CD14-positive monocyte (primary cell): Measurements from ENCODE around the gene REV3L. TPM values are rescaled to one million over a fixed set of nuclear protein-coding genes. Genes with fewer than 3 reads are reported as not detected.

ENCODE experiments used
- DNase-seq, 3 donors: peaks; one replicate each; pipeline ENCODE4 v3.0.0-alpha.2; 2011 to 2022
- H2AFZ ChIP-seq: 2 replicates; pipeline ENCODE4 v1.6.0; 2012; ENCODE audit warnings: mild to moderate bottlenecking, low read depth, low read length, inconsistent platforms; ENCODE audit not compliant: insufficient read depth, poor library complexity, severe bottlenecking
- H3K27ac ChIP-seq, 2 donors: 1 replicate in 1 of 2; 2 replicates in 1 of 2; pipeline ENCODE4 v1.5.1; 2012 to 2013; ENCODE audit warnings: low read length in 2 of 2, control low read depth in 1 of 2, inconsistent platforms in 1 of 2, low read depth in 1 of 2, mild to moderate bottlenecking in 1 of 2
- H3K27me3 ChIP-seq, 2 donors: one replicate each; pipeline versions ENCODE4 v1.6.0 to v1.6.1; 2011 to 2013; ENCODE audit warnings: low read length in 2 of 2; ENCODE audit not compliant: control insufficient read depth in 2 of 2, insufficient read depth in 2 of 2
- H3K36me3 ChIP-seq, 2 donors: replicated peaks in 1 of 2; 1 replicate in 1 of 2; 2 replicates in 1 of 2; pipeline versions ENCODE4 v1.5.1 to v1.6.1; 2012 to 2013; ENCODE audit warnings: low read length in 2 of 2, control low read depth in 1 of 2, inconsistent platforms in 1 of 2, mild to moderate bottlenecking in 1 of 2; ENCODE audit not compliant: insufficient read depth in 2 of 2, control insufficient read depth in 1 of 2
- H3K4me1 ChIP-seq, 2 donors: 1 replicate in 1 of 2; 2 replicates in 1 of 2; pipeline versions ENCODE4 v1.5.1 to v1.6.1; 2012 to 2013; ENCODE audit warnings: low read length in 2 of 2, control low read depth in 1 of 2, inconsistent platforms in 1 of 2, mild to moderate bottlenecking in 1 of 2, moderate library complexity in 1 of 2; ENCODE audit not compliant: insufficient read depth in 2 of 2, control insufficient read depth in 1 of 2
- H3K4me2 ChIP-seq: replicated peaks from 2 replicates; pipeline ENCODE3; 2012; ENCODE audit warnings: low read length, moderate library complexity, mild to moderate bottlenecking; ENCODE audit not compliant: poor library complexity, severe bottlenecking; ENCODE audit errors: extremely low read depth
- H3K4me3 ChIP-seq, 3 experiments: fragments of 200-600 bp in 1 of 3; sonication (generic) in 1 of 3; replicated peaks in 1 of 3; 1 replicate in 2 of 3; 2 replicates in 1 of 3; pipeline ENCODE4 v1.5.1; 2011 to 2013; ENCODE audit warnings: low read length in 3 of 3, mild to moderate bottlenecking in 3 of 3, control low read depth in 2 of 3, low read depth in 2 of 3, inconsistent platforms in 1 of 3, moderate library complexity in 1 of 3
- H3K79me2 ChIP-seq: 2 replicates; pipeline ENCODE4 v1.6.0; 2012; ENCODE audit warnings: mild to moderate bottlenecking, control low read depth, inconsistent platforms, low read length, moderate library complexity; ENCODE audit not compliant: insufficient read depth
- H3K9ac ChIP-seq: 2 replicates; pipeline ENCODE4 v1.6.0; 2017; ENCODE audit warnings: low read length, mild to moderate bottlenecking; ENCODE audit not compliant: insufficient read depth, poor library complexity, severe bottlenecking
- H3K9me3 ChIP-seq, 2 donors: replicated peaks in 1 of 2; 1 replicate in 1 of 2; 2 replicates in 1 of 2; pipeline versions ENCODE4 v1.5.1 to v1.6.1; 2012 to 2013; ENCODE audit warnings: low read length in 2 of 2, control low read depth in 1 of 2; ENCODE audit not compliant: control insufficient read depth in 1 of 2, insufficient read depth in 1 of 2
- H4K20me1 ChIP-seq: 2 replicates; pipeline ENCODE4 v1.6.0; 2012; ENCODE audit warnings: mild to moderate bottlenecking, low read length, control low read depth, moderate library complexity; ENCODE audit not compliant: insufficient read depth
- H3K27ac Mint-ChIP-seq, 7 donors: one replicate each; pipeline ENCODE4 v1.8.0; 2020; ENCODE audit warnings: mild to moderate bottlenecking in 7 of 7, mixed read lengths in 7 of 7, moderate library complexity in 6 of 7, inconsistent platforms in 2 of 7
- H3K27me3 Mint-ChIP-seq, 3 donors: one replicate each; pipeline ENCODE4 v1.8.0; 2021 to 2022; ENCODE audit warnings: low read depth in 3 of 3, mild to moderate bottlenecking in 3 of 3, mixed read lengths in 3 of 3, moderate library complexity in 3 of 3, inconsistent platforms in 1 of 3
- H3K36me3 Mint-ChIP-seq, 2 donors: one replicate each; pipeline ENCODE4 v1.8.0; 2020; ENCODE audit warnings: mixed read lengths in 2 of 2, inconsistent platforms in 1 of 2, mild to moderate bottlenecking in 1 of 2
- H3K4me1 Mint-ChIP-seq: one replicate; pipeline ENCODE4 v1.8.0; 2020; ENCODE audit warnings: mild to moderate bottlenecking, mixed read lengths
- H3K4me3 Mint-ChIP-seq, 2 donors: one replicate each; pipeline ENCODE4 v1.8.0; 2020; ENCODE audit warnings: mild to moderate bottlenecking in 2 of 2, mixed read lengths in 2 of 2, moderate library complexity in 1 of 2
- H3K9me3 Mint-ChIP-seq, 7 donors: one replicate each; pipeline ENCODE4 v1.8.0; 2020 to 2022; ENCODE audit warnings: mixed read lengths in 7 of 7, mild to moderate bottlenecking in 6 of 7, moderate library complexity in 6 of 7, inconsistent platforms in 2 of 7
- WGBS: methylation state at CpG from one replicate; pipeline ENCODE4 v1.1.5; 2013; ENCODE audit warnings: missing lambda C conversion rate; ENCODE audit not compliant: insufficient coverage; 5-methylcytosine and 5-hydroxymethylcytosine counted together
- intact Hi-C, 2 donors: fragments of 100-400 bp; cut with micrococcal nuclease; formaldehyde crosslinking; loops; one replicate each; pipeline versions ENCODE4 v1.15.0 to v1.15.1; 2023
- polyA plus RNA-seq, 3 donors: library from polyadenylated mRNA; depleted of rRNA in 1 of 3; unstranded in 2 of 3; stranded (reverse) in 1 of 3; fragments of 300-500 nt in 2 of 3; fragments of >200 nt in 1 of 3; fragmentation: Illumina TruSeq in 2 of 3; gene quantifications; 1 replicate in 2 of 3; 2 replicates in 1 of 3; pipeline ENCODE4 v1.2.3, GENCODE V29; 2012 to 2021
- TF ChIP-seq, protein P1 (sequence below): fragments of 200-600 bp; IDR thresholded peaks from one replicate; pipeline ENCODE4 v1.8.0; 2022; ENCODE audit warnings: antibody characterized with exemption, mild to moderate bottlenecking

Gene REV3L
- polyA plus RNA-seq, 3 donors, result 3.4 to 5.7 (median 4.9) TPM

DNA sequence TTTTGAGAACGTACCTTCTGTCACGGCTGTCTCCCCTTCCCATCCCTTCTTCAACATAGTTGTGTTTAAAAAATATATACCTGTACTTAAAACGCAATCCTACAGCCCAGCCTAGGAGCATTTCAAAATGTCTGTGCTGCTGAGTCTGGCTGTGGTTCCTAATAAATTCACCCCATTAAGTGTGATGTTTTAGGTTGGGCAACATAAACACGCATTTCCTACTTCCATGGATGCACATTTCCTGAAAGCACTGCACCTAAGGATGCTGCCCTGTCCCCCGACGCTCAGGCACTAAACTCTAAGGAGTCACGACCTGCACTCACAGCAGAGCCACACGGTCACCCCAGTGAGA lies 1.2 kb downstream of the REV3L start:
- no peaks in the 10 kb centered on the region for H3K36me3 Mint-ChIP-seq
- peak overlapping the region; percentile 88 to 98 (median 96) for H3K27ac Mint-ChIP-seq
- H3K27ac ChIP-seq, result peak overlapping the region; percentile 96 to 99
- H3K4me3 Mint-ChIP-seq, result peak overlapping the region; percentile 97 to 99
- H2AFZ ChIP-seq, result peak overlapping the region; percentile 81
- H3K4me1 Mint-ChIP-seq, result peaks cover 34% of the 10 kb centered on the region
- peak in 1 of 3 donors; percentile 56 for DNase-seq
- no peaks in the 10 kb centered on the region for H3K27me3 Mint-ChIP-seq
- H4K20me1 ChIP-seq, result peaks cover 31% of the 10 kb centered on the region
- H3K4me1 ChIP-seq, result peaks cover 17 to 33% of the 10 kb centered on the region in 2 donors
- intact Hi-C loops, result loop anchor here (2.0 to 10.0 kb wide), 7 partner anchors 75 to 607 kb away; partner anchors contain the start of genes AMD1 (in 1 of the 2) and TRAF3IP2 (in 1 of the 2)
- H3K9me3 Mint-ChIP-seq, result peaks cover 0 to 2% (median 0%) of the 10 kb centered on the region in 7 donors
- H3K4me3 ChIP-seq, result peak overlapping the region; percentile 85 to 91 (median 90)
- peaks cover 69% of the 10 kb centered on the region for H3K79me2 ChIP-seq
- peak overlapping the region; percentile 98 for H3K9ac ChIP-seq
- 0% methylated on average over 4 of the region's 8 CpGs for WGBS
- peak overlapping the region; percentile 81 for H3K4me2 ChIP-seq
- no peaks in the 10 kb centered on the region for H3K9me3 ChIP-seq
- H3K27me3 ChIP-seq, result no peaks in the 10 kb centered on the region
- TF ChIP-seq, protein P1, sequence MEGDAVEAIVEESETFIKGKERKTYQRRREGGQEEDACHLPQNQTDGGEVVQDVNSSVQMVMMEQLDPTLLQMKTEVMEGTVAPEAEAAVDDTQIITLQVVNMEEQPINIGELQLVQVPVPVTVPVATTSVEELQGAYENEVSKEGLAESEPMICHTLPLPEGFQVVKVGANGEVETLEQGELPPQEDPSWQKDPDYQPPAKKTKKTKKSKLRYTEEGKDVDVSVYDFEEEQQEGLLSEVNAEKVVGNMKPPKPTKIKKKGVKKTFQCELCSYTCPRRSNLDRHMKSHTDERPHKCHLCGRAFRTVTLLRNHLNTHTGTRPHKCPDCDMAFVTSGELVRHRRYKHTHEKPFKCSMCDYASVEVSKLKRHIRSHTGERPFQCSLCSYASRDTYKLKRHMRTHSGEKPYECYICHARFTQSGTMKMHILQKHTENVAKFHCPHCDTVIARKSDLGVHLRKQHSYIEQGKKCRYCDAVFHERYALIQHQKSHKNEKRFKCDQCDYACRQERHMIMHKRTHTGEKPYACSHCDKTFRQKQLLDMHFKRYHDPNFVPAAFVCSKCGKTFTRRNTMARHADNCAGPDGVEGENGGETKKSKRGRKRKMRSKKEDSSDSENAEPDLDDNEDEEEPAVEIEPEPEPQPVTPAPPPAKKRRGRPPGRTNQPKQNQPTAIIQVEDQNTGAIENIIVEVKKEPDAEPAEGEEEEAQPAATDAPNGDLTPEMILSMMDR, result no peak
- H3K36me3 ChIP-seq, result no peaks in the 10 kb centered on the region

DNA sequence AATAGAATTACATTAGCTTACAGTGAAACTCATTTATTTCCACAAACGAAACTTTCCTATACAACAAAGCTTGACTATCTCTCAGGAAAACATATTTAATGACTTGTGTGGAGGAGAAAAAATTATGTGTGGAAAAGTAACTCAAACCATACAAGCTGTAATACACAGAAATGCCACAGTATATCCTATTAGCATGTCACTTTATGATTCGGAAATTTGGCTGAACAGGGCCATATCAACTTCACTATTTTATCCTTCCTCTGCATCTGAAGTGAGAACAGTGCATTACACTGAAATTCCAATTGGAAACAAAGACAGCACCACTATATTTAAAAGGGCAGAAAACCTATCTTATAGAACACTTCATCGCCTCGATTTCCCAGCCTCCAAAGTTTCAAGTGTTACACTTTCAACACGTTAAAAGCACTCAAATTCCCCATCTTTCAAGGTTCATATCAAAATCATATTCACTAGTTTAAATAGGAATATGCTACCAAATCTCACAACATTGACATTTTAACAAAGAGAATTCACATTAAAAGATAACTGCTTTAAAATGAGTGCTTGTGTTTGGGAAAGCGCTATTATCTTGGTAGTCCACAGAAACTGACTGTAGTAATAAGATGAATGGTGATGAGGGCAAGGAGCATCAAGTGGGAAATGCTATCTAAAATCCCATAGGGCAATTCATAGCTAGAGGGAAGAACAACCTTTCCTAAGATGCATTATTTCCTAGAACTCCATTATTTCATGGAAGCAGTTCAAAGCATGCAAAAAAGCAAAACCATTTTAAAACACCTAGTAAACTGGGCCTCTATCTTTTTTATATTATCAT lies 1.8 kb downstream of the REV3L start:
- Histone ChIP-seq H3K27ac (peak overlapping the region in 1 of 2 donors; percentile 96), H3K9ac (peak overlapping the region; percentile 98), H3K4me1 (peaks cover 17 to 29% of the 10 kb centered on the region in 2 donors), H3K36me3 (no peaks in the 10 kb centered on the region), H2AFZ (peak overlapping the region; percentile 81), H3K79me2 (peaks cover 69% of the 10 kb centered on the region), H3K9me3 (no peaks in the 10 kb centered on the region), H4K20me1 (peaks cover 31% of the 10 kb centered on the region), H3K4me2 (peak overlapping the region; percentile 81), H3K27me3 (no peaks in the 10 kb centered on the region), H3K4me3 (peak overlapping the region; percentile 85 to 91 (median 90))
- WGBS, result 33% methylated on average over 1 of the region's 6 CpGs
- intact Hi-C loops, result loop anchor here (5.0 to 10.0 kb wide), 6 partner anchors 74 to 606 kb away; partner anchors contain the start of genes AMD1 (in 1 of the 2) and TRAF3IP2 (in 1 of the 2)
- H3K36me3 Mint-ChIP-seq, result no peaks in the 10 kb centered on the region
- TF ChIP-seq, protein P1, result no peak
- H3K4me3 Mint-ChIP-seq, result peak overlapping the region; percentile 97 to 99
- no peak for DNase-seq
- H3K4me1 Mint-ChIP-seq, result peaks cover 31% of the 10 kb centered on the region
- H3K27me3 Mint-ChIP-seq, result no peaks in the 10 kb centered on the region
- peaks cover 0 to 2% (median 0%) of the 10 kb centered on the region in 7 donors for H3K9me3 Mint-ChIP-seq
- peak overlapping the region in 4 of 7 donors; percentile 64 to 98 (median 96) for H3K27ac Mint-ChIP-seq
